K562 (cell line): Measurements from ENCODE around the gene RPRM. TPM values are rescaled to one million over a fixed set of nuclear protein-coding genes. Genes with fewer than 3 reads are reported as not detected.

Experiments used
- ATAC-seq: fragments of 200-7000 bp; cut with Tn5 transposase; 3 replicates; pipeline ENCODE4 v1.9.1; 2020; ENCODE audit warnings: moderate library complexity
- BruUV-seq: library from RNA; stranded (reverse); fragments of 400-500 nt; replicated peaks from 2 replicates; lab custom pipeline; 2021; lab: Mats Ljungman, UMichigan
- CTCF ChIA-PET: fragments of 300-600 bp; formaldehyde crosslinking; extraction: SDS; loops from one replicate; lab custom pipeline; 2021; ENCODE audit warnings: low intra/inter-chr PET ratio; lab: Yijun Ruan, JAX
- POLR2A ChIA-PET: fragments of 300-600, 350-650 bp; sonication (Branson Sonifier 250); formaldehyde crosslinking; extraction: SDS; loops from one replicate; lab custom pipeline; 2021; ENCODE audit warnings: antibody characterized with exemption, inconsistent platforms; lab: Yijun Ruan, JAX
- DNase-seq, 4 experiments: peaks; one replicate each; pipeline versions ENCODE4 v3.0.0 to v3.0.0-alpha.2; 2011 to 2018; ENCODE audit warnings: low spot score in 3 of 4, mixed read lengths in 3 of 4; ENCODE audit errors: extremely low read depth in 1 of 4
- FAIRE-seq: peaks from 2 replicates; lab custom pipeline; 2011; peaks lifted over from hg19 to GRCh38; lab: Jason Lieb, UNC
- H2AFZ ChIP-seq: 2 replicates; pipeline ENCODE4 v1.6.0; 2011; ENCODE audit warnings: low read depth, low read length, control low read depth, inconsistent platforms
- H3K27ac ChIP-seq: fragments of 200-600 bp; 3 replicates; pipeline ENCODE4 v1.8.0; 2011; ENCODE audit warnings: low read depth, mild to moderate bottlenecking, control low read depth, inconsistent platforms, low read length, moderate library complexity, mixed read lengths; ENCODE audit errors: extremely low read depth
- H3K27me3 ChIP-seq, 2 experiments: fragments of 300-600 bp in 1 of 2; 2 replicates in 1 of 2; 3 replicates in 1 of 2; pipeline versions ENCODE4 v1.6.0 to v1.8.0; 2011; ENCODE audit warnings: inconsistent platforms in 2 of 2, low read length in 2 of 2, mild to moderate bottlenecking in 1 of 2, mixed read lengths in 1 of 2, moderate library complexity in 1 of 2; ENCODE audit not compliant: control insufficient read depth in 2 of 2, insufficient read depth in 2 of 2
- H3K36me3 ChIP-seq: fragments of 300-600 bp; 3 replicates; pipeline ENCODE4 v1.8.0; 2011; ENCODE audit warnings: mild to moderate bottlenecking, low read length, inconsistent platforms; ENCODE audit not compliant: control insufficient read depth, insufficient read depth
- H3K4me1 ChIP-seq, 2 experiments: fragments of 200-600 bp in 1 of 2; replicated peaks in 1 of 2; 2 replicates in 1 of 2; 3 replicates in 1 of 2; pipeline versions ENCODE4 v1.5.1 to v1.8.0; 2011; ENCODE audit warnings: inconsistent platforms in 2 of 2, low read length in 2 of 2, mild to moderate bottlenecking in 1 of 2, mixed read lengths in 1 of 2, moderate library complexity in 1 of 2; ENCODE audit not compliant: control insufficient read depth in 2 of 2, insufficient read depth in 2 of 2
- H3K4me2 ChIP-seq: 2 replicates; pipeline ENCODE4 v1.6.1; 2011; ENCODE audit warnings: low read length, control low read depth, inconsistent platforms, mixed read lengths; ENCODE audit not compliant: insufficient read depth
- H3K4me3 ChIP-seq: fragments of 200-600 bp; sonication (generic), shearing (Covaris generic); 2 replicates; pipeline ENCODE4 v1.5.1; 2016; ENCODE audit warnings: control low read depth, inconsistent platforms
- H3K79me2 ChIP-seq: fragments of 200-600 bp; 3 replicates; pipeline ENCODE4 v1.8.0; 2011; ENCODE audit warnings: low read length, inconsistent platforms; ENCODE audit not compliant: control insufficient read depth, insufficient read depth
- H3K9ac ChIP-seq, 2 experiments: 2 replicates each; pipeline versions ENCODE4 v1.6.0 to v1.6.1; 2011; ENCODE audit warnings: low read depth in 2 of 2, low read length in 2 of 2, control low read depth in 1 of 2, inconsistent platforms in 1 of 2, mild to moderate bottlenecking in 1 of 2, mixed read lengths in 1 of 2; ENCODE audit not compliant: insufficient read depth in 1 of 2
- H3K9me1 ChIP-seq: one replicate; pipeline ENCODE4 v1.6.0; 2011; ENCODE audit warnings: inconsistent platforms, mild to moderate bottlenecking, low read length, moderate library complexity; ENCODE audit not compliant: control insufficient read depth, insufficient read depth
- H3K9me3 ChIP-seq: replicated peaks from 2 replicates; pipeline ENCODE4 v1.5.1; 2011; ENCODE audit warnings: low read depth, low read length, inconsistent platforms; ENCODE audit not compliant: control insufficient read depth, insufficient read depth
- H4K20me1 ChIP-seq: replicated peaks from 2 replicates; pipeline ENCODE4 v1.6.1; 2011; ENCODE audit warnings: low read length, inconsistent platforms, mixed read lengths; ENCODE audit not compliant: control insufficient read depth, insufficient read depth
- CBX8 ChIP-seq: fragments of 200-600 bp; sonication (generic); IDR thresholded peaks from 2 replicates; pipeline ENCODE4 v1.6.1; 2012; ENCODE audit warnings: borderline replicate concordance, mixed run types, low read depth, mild to moderate bottlenecking, moderate library complexity, mixed read lengths, low read length, control low read depth, inconsistent platforms; ENCODE audit not compliant: poor library complexity, severe bottlenecking; ENCODE audit errors: extremely low read depth
- CHD1 ChIP-seq: fragments of 200-600 bp; sonication (generic); IDR thresholded peaks from one replicate; pipeline ENCODE4 v1.6.1; 2012; ENCODE audit warnings: mild to moderate bottlenecking, moderate library complexity, low read length, inconsistent platforms
- CHD4 ChIP-seq: fragments of 200-600 bp; sonication (generic); IDR thresholded peaks from 3 replicates; pipeline ENCODE4 v1.6.1; 2012; ENCODE audit warnings: low read depth, mild to moderate bottlenecking, mixed read lengths, low read length, inconsistent platforms; ENCODE audit not compliant: insufficient read depth, insufficient replicate concordance, poor library complexity, severe bottlenecking
- MAFF ChIP-seq: IDR thresholded peaks from 2 replicates; pipeline ENCODE4 v1.6.1; 2012; ENCODE audit warnings: low read length, improper control_type of control experiment
- ZNF316 ChIP-seq: fragments of 450-650 bp; IDR thresholded peaks from 2 replicates; pipeline ENCODE4 v1.6.1; 2016
- WGBS: fragments of 100-300 bp; shearing (Covaris generic); methylation state at CpG from one replicate; pipeline ENCODE4 v1.1.6; 2016; ENCODE audit warnings: low coverage, mixed read lengths; ENCODE audit not compliant: insufficient coverage; ENCODE audit errors: missing lambda C conversion rate; 5-methylcytosine and 5-hydroxymethylcytosine counted together
- in situ Hi-C: fragments of 300-500 bp; cut with MboI; formaldehyde crosslinking; loops from 4 replicates; pipeline ENCODE4 v1.15.0; 2018; ENCODE audit warnings: inconsistent platforms, mixed read lengths
- intact Hi-C: fragments of 100-400 bp; cut with micrococcal nuclease; formaldehyde crosslinking; loops from 2 replicates; pipeline ENCODE4 v1.14.2; 2022
- polyA plus RNA-seq, 8 experiments: library from polyadenylated mRNA; depleted of rRNA in 4 of 8; stranded (reverse) in 5 of 8; unstranded in 3 of 8; fragments of >200 nt; fragmentation: Nextera tagmentation in 2 of 8; fragmentation: Illumina TruSeq in 1 of 8; extraction: Ambion mirVana in 2 of 8; extraction: Trizol in 1 of 8; gene quantifications; 2 replicates each; pipeline versions ENCODE4 v1.2.1 to v1.2.3, GENCODE V29; 2011 to 2014; ENCODE audit warnings: inconsistent platforms in 1 of 8, missing spikeins in 1 of 8
- small RNA-seq: library from RNA; depleted of rRNA; stranded (forward); fragments of <200 nt; gene quantifications from one replicate; pipeline ENCODE3, GENCODE V24; 2014
- total RNA-seq, 7 experiments: library from RNA; depleted of rRNA in 6 of 7; stranded (reverse); fragments of >200 nt in 6 of 7; fragmentation: Illumina TruSeq in 2 of 7; extraction: Trizol in 2 of 7; gene quantifications; 2 replicates each; pipeline versions ENCODE4 v1.2.1 to v1.2.3, GENCODE V29; 2011 to 2021; ENCODE audit warnings: low replicate concordance in 1 of 7

RPRM gene
- total and polyA plus RNA-seq, 9 of the 15 experiments (the other 6 are each of a cell fraction or from before 2014, with no cell fraction given) = not detected

DNA sequence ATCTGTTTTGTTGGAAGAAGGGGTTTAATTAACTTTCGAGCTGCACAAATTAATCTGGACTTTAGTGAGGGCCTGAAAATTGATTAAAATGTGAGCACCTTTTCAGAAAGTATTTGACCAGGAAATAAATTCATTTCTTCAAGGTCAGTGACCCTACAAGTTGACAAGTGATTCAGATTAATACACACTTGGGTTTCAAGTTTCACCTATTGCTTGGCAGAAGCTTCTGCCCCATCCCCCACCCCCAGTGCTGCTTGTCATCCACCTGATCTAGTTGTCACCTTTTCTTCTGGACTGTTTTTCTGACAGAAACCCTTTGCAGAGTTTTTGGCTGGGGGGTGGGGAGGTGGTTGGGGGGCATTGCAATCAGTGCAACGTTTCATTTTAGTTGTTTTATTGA lies 46.2 kb downstream of the RPRM start (continued):
- TF ChIP-seq CHD4 (no peak), CHD1 (no peak)

DNA sequence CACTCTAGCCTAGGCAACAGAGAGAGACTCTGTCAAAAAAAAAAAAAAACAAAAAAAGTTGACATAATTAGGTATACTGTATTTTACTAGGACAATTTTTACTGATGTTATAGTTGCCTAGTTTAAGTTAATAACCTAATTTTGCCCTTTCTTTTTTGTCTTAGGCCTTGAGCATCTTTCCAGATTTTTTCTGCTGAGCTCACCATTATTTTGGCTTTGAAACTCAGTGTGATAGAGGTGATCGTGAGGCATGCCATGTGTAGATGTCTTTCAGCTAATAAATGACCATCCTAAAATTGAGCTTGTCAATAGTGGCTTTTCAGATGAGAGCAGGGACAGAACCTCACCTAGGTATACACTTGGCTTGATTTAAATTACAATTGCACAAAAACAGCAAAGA lies 47.4 kb downstream of the RPRM start:
- DNase-seq (no peak), FAIRE-seq (no peak), ATAC-seq (no peak)
- Histone ChIP-seq H3K36me3 (no peaks in the 10 kb centered on the region), H3K4me1 (no peaks in the 10 kb centered on the region), H4K20me1 (no peaks in the 10 kb centered on the region), H3K9me1 (no peaks in the 10 kb centered on the region), H2AFZ (no peak overlapping the region), H3K4me2 (no peak overlapping the region), H3K79me2 (no peaks in the 10 kb centered on the region), H3K27ac (no peak overlapping the region), H3K27me3 (no peaks in the 10 kb centered on the region), H3K9ac (no peak overlapping the region), H3K4me3 (no peak overlapping the region), H3K9me3 (no peaks in the 10 kb centered on the region; the same call in 1 of the 2 replicates)
- in situ Hi-C loops (no loop called here), intact Hi-C loops (no loop called here)
- ChIA-PET POLR2A (no interaction called here), CTCF (no interaction called here)
- TF ChIP-seq MAFF = peak; percentile 30; the same call in 1 of the 2 replicates
- no peak for TF ChIP-seq CBX8
- TF ChIP-seq ZNF316 = peak; percentile 24; the same call in 1 of the 2 replicates
- BruUV-seq = no TSS peak
- WGBS = 0% methylated on average over 1 of the region's 1 CpG

Small RNAs within 50 kb of the gene (small RNA-seq; reads per million reads assigned to genes)
- not detected for gene RF00275
